Limb (tissue), 2 donors: Measurements from ENCODE around the gene FNTB.

Source experiments
- DNase-seq, 2 donors: peaks; one replicate each; pipeline ENCODE4 v3.0.0-alpha.2; 2016; ENCODE audit errors: extremely low spot score in 2 of 2

FNTB gene

GRCh38 chr14:65045006-65045405 is 58.3 kb downstream of the FNTB start:
- DNase-seq, result no peak

GRCh38 chr14:65045709-65046108 is 59.0 kb downstream of the FNTB start:
- no peak for DNase-seq

GRCh38 chr14:65052832-65053231 is 66.1 kb downstream of the FNTB start:
- no peak for DNase-seq

DNA sequence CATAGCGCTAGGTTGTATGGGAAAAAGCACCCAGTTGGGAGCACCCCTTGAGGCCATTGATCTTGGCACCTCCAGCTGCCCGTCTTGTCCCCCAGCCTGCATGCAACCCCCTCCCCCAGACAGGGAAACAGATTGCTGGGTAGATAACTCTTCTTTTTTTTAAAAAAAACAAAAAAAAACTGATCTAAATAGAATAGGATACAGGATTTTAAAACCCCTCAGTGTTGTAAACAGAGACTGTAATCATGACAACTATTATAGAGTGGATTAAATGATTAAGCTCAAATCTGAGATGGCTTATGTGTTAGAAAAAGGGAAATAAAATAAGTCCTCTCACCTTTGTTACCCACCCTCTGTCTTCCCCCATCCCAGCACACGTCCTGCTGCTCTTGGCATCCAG is 66.8 kb downstream of the FNTB start:
- DNase-seq, result no peak

DNA sequence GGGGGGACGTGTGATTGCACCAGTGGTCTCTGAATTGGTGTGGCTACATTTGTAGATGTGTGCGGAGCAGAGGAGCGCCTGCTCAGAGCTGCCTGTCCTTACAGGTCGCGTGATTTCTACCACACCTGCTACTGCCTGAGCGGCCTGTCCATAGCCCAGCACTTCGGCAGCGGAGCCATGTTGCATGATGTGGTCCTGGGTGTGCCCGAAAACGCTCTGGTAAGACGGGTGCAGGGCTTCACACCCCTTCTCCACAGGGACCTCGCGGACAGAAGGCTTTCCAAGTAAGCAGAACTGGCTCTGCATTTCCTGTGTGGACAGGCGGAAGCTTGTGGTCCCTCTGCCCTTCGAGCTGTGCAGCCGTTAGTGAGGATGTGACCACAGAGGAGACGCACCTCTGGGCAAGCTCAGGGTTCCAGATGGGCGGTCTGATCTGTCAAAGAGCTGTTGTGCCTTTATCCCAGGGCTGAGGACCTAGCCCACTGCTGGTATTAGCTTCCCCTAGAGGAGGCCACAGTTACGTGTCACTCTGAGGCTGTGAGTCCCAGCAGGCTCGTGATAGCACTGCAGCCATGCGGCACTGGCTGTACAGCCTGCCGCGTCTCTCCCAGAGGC is 67.9 kb downstream of the FNTB start:
- DNase-seq, result no peak

DNA sequence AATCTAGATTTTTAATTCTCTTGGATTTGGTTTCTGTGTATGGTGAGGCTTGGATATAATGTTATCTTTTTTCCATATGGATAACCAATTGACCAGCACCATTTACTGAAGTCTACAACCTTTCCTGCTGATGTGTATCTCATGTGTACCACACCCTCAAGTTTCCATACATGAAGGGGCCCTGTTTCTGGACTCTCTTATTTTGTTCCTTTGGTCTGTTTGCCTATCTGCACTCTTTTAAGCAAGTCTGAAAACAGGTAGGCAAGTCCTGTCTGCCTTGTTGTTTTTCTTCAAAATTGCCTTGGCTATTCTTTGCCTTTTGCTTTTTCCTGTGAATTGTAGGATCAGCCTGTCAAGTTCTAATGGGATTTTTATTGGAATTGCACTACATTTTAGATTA is 71.0 kb downstream of the FNTB start:
- DNase-seq, result no peak

- DNase-seq, result no peak
Measured at GRCh38 chr14:65062096-65063075, 75.7 kb downstream of the FNTB start.

- no peak for DNase-seq
Measured at GRCh38 chr14:65065719-65066118, 79.0 kb downstream of the FNTB start.

DNA sequence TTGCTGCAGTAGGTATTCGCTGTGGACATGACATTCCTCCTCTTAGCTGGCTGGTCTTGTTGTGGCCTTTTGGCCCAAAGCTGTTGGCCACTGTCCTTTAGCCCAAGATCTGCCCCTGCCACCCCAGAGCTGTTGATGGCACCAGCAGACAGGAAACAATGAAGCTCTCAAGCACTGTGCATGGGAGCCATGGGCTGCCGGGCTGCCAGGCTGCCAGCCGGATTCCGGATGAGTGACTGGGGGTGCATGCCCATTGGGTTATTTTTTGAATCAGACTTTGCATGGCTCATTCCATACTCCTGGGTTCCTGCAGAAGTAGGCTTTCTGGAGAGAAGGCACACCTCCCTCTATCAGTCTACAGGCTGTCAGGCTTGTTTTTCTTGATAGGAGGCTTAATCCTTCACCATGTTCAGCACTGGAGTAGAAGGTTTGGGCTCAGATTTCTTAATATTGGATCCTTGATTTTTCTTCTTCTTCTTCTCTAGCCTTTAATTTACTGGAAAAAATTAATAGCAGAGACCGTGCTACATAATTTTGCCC is 83.2 kb downstream of the FNTB start:
- no peak for DNase-seq

- peak in 1 of 2 donors; percentile 44 for DNase-seq
Measured at GRCh38 chr14:65070471-65070976, 83.8 kb downstream of the FNTB start.

DNA sequence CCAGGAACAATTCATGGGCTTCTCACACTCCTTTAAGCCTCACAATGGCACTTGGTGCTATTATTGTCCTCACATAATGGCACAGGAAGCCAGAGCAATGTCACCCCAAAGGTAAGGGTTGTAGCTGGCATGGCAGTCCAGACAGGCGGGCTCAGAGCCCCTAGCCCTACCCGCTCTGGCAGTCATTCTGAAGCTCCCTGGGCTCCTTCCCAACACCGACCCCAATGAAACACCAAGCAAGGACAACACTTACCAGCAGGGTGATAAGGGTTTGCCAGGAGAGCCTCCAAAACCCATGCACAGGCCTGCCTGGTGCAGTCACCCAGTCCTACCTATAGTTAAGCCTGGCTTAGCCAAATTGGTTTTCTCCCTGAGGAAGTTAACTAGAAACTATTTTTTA is 84.8 kb downstream of the FNTB start:
- DNase-seq, result no peak

DNA sequence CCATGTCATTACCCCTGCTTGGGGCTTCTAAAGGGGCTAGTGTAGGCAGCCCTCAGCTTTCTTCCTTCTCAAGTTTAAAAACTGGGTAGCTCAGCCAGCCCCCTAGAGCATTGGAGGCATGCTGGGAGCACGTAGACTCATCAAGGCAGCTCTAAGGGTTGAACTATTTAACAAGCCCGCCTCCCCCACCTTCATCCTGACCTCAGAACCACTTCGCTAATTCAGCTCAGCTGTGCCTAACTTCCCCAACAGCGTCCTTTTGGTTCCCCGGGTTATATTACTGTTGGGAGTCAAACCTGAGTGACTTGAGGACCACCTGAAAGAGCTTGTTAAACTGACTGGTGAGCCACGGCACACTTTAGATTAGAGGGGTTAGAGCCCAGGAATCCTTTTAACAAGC is 85.6 kb downstream of the FNTB start:
- DNase-seq, result no peak

DNA sequence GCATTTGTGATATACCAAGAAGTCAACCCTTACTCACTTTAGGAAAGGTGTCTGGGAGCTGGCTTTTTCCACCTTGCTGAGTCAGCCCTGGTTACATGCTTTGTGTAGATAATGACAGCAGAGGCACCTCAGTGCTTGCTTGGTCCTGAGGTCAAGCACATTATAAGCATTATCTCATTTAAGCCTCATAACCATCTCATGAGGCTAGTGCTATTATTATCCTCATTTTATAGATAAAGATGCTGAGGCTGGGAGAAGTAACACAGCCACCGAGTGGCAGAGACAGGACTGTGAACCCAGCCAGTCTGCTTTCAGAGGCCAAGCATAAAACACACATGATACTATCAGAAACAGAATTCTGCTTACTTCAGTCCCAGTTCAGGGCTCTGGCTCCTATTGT is 86.2 kb downstream of the FNTB start:
- no peak for DNase-seq

DNA sequence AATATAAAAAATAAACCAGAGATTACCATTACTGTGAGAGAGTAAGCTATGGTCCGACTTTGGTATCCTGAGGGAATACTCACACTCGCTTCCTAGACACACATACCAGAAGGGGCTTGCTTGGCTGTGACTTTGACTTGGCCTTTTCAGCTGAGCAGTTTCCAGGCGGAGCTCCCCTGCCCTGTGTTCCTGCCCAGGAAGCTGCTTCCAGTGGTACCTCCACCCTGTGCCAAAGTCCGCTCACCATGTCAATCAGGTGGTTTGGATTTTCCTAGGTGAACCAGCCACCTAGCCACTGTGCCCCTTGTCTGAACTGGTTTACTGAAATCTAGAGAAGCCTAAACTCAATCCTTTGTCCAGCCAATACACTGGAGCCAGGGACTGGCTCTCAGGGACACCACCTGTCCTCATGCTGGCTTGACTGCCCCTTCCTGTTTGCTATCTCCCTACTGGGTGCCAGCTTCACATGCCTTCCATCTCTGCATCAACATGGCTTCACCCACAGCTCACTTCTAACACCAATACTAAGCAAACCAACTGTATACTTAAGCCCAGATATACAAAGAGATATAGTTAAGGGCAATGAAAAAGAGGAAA is 87.0 kb downstream of the FNTB start:
- DNase-seq, result no peak

GRCh38 chr14:65074449-65075150 is 87.9 kb downstream of the FNTB start:
- no peak for DNase-seq

DNA sequence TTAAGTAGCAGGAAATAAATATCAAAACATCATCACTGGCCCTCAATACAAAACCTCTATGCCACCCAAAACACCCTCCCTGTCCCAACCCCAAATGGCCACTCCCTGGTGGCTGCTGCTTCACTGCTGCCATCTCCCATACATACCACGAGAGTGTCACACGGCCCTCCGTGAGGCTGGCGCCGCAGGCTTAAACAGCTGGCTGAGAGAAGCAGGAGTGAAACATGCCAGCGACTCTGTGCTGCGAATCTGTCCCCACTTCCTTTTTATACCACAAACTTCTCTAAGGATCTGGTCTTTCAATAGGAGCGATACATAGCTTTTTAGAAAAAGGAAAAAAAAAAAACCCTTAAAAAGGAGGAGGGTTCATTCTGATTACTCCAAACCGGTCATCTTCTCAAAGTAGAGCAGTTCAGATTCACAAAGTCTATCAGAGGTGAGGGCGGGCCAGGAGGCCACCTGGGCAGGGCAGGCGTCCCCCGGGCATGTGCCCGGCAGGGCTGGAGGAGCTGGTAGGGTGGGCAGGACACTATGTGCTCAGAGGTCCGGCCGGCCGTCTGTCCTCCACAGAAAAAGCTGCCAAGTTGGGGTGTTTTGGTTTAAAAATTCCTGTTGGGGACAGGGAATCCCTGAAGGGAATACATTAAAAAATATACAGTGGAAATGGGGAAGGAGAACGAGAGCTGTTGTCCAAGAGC is 89.1 kb downstream of the FNTB start:
- no peak for DNase-seq

DNA sequence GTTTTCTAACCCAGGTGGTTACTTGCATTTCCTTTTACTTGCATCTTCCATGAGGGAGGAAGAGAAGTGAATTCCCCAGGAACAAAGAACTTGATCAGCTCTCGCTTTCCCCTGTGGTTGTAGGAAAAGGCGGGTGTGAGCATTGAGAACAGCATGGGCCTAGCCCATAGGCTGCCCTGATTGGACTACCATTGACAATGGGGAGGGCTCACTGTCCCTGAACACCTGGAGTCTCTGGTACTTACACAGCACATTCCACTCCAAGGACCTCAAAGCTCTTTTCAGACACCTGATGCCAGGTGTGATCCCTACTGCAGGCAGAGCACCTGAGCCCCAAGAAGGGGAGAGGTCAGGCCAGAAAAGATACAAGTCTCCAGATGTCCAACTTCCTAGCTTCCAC is 90.6 kb downstream of the FNTB start:
- DNase-seq, result no peak

DNA sequence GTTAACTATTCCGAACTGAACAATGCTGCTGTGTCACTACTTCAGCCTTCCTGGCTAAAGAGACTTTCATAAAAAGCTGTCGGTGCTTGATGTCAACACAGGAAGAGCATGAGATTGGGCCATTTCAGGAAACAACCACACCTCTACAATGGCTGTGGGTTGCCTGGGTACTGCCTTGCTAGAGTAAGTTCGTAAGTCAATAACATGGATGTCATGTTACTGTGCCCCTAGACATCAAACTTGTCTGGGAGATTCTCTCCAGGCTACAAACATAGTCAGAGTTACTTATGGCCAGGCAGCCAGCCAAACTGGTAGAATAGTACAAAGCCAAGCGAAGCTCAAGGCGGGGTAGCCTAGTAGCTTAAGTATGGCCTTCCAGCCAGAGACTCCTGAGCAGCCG is 92.5 kb downstream of the FNTB start:
- DNase-seq, result no peak

GRCh38 chr14:65079768-65080167 is 93.1 kb downstream of the FNTB start:
- no peak for DNase-seq

- DNase-seq, result no peak
Measured at GRCh38 chr14:65080960-65081747, 94.5 kb downstream of the FNTB start.
